ENCODE data around the gene APOL2. TPM values are rescaled to one million over a fixed set of nuclear protein-coding genes. Genes with fewer than 3 reads are reported as not detected.
"Not testable (repeated sequence)": the region's sequence is repeated elsewhere in the genome, so short reads cannot be mapped to it uniquely, and the experiment has no call there.

Gene APOL2
- total RNA-seq, 1 donor from 2014 or later, result 38.3 TPM

GRCh38 chr22:36280379-36280778 lies 41.1 kb upstream of the APOL2 start:
- TF ChIP-seq CTCF (IDR thresholded peaks at IDR 0.05), result no peak
- intact Hi-C loops (cut with micrococcal nuclease), result no loop called here
- ChIA-PET CTCF (interaction anchor here (0.7 to 1.1 kb wide), 2 partner anchors 41 to 206 kb away, joined by 3 to 4 read pairs; partner anchors contain the start of gene APOL2), POLR2A (interaction anchor here (0.7 to 1.2 kb wide), 5 partner anchors 20 to 230 kb away, joined by 3 to 6 read pairs (median 4); no protein-coding TSS in a partner anchor)
- H3K36me3 Mint-ChIP-seq (ENCODE audit: low read depth), result peaks cover 55% of the 10 kb centered on the region
- H3K9me3 Mint-ChIP-seq, result no peaks in the 10 kb centered on the region
- ATAC-seq (ENCODE audit: low read depth) (no peak), DNase-seq (no peak)
- H3K4me1 Mint-ChIP-seq, result peaks cover 17% of the 10 kb centered on the region
- H3K4me3 Mint-ChIP-seq, result no peak overlapping the region
- peak overlapping the region; percentile 56 for H3K27ac Mint-ChIP-seq
- H3K27me3 Mint-ChIP-seq, result no peaks in the 10 kb centered on the region

- ChIA-PET POLR2A (interaction anchor here (1.4 kb wide), 1 partner anchor 14 kb away, joined by 3 read pairs; no protein-coding TSS in a partner anchor), CTCF (interaction anchor here (1.4 to 2.1 kb wide), 4 partner anchors 9 to 192 kb away, joined by 3 to 10 read pairs (median 5); partner anchors contain the start of gene APOL2)
- Mint-ChIP-seq H3K4me1 (peaks cover 17% of the 10 kb centered on the region), H3K27me3 (no peaks in the 10 kb centered on the region), H3K36me3 (ENCODE audit: low read depth) (peaks cover 47% of the 10 kb centered on the region), H3K9me3 (no peaks in the 10 kb centered on the region), H3K27ac (no peak overlapping the region), H3K4me3 (no peak overlapping the region)
- intact Hi-C loops (cut with micrococcal nuclease), result no loop called here
- no peak for TF ChIP-seq CTCF (IDR thresholded peaks at IDR 0.05)
- DNase-seq, result no peak
- ATAC-seq (ENCODE audit: low read depth), result no peak
Observed at GRCh38 chr22:36279219-36279666, 39.9 kb upstream of the APOL2 start.

GRCh38 chr22:36277482-36278291 lies 38.4 kb upstream of the APOL2 start:
- Mint-ChIP-seq H3K4me3 (no peak overlapping the region), H3K27ac (peak overlapping the region; percentile 46), H3K36me3 (ENCODE audit: low read depth) (peaks cover 31% of the 10 kb centered on the region), H3K9me3 (no peaks in the 10 kb centered on the region), H3K4me1 (peaks cover 17% of the 10 kb centered on the region), H3K27me3 (no peaks in the 10 kb centered on the region)
- TF ChIP-seq CTCF (IDR thresholded peaks at IDR 0.05), result no peak
- ChIA-PET CTCF (interaction anchor here (0.9 to 2.1 kb wide), 15 partner anchors 8 to 209 kb away, joined by 3 to 10 read pairs (median 4); partner anchors contain the start of genes APOL1 and APOL2), POLR2A (interaction anchor here (0.6 to 1.4 kb wide), 2 partner anchors 15 to 205 kb away, joined by 3 to 4 read pairs; no protein-coding TSS in a partner anchor)
- DNase-seq (peak; percentile 43), ATAC-seq (ENCODE audit: low read depth) (peak; percentile 86)
- intact Hi-C loops (cut with micrococcal nuclease), result loop anchor here (1.0 kb wide), 3 partner anchors 38 to 132 kb away; partner anchors contain the start of gene APOL2

- Mint-ChIP-seq H3K9me3 (no peaks in the 10 kb centered on the region), H3K27ac (no peak overlapping the region), H3K4me3 (no peak overlapping the region), H3K4me1 (peaks cover 17% of the 10 kb centered on the region), H3K36me3 (ENCODE audit: low read depth) (peaks cover 6% of the 10 kb centered on the region), H3K27me3 (no peaks in the 10 kb centered on the region)
- POLR2A ChIA-PET, result no interaction called here
- intact Hi-C loops (cut with micrococcal nuclease), result no loop called here
- CTCF ChIA-PET, result no interaction called here
- DNase-seq (no peak), ATAC-seq (ENCODE audit: low read depth) (no peak)
- TF ChIP-seq CTCF (IDR thresholded peaks at IDR 0.05), result no peak
Observed at GRCh38 chr22:36274531-36274930, 35.2 kb upstream of the APOL2 start.

GRCh38 chr22:36271951-36272350 lies 32.6 kb upstream of the APOL2 start:
- CTCF ChIA-PET; H3K27ac Mint-ChIP-seq; H3K36me3 Mint-ChIP-seq (ENCODE audit: low read depth); ATAC-seq (ENCODE audit: low read depth); DNase-seq; H3K4me3 Mint-ChIP-seq; H3K9me3 Mint-ChIP-seq; H3K4me1 Mint-ChIP-seq; intact Hi-C loops (cut with micrococcal nuclease); H3K27me3 Mint-ChIP-seq: not testable (repeated sequence)
- POLR2A ChIA-PET, result interaction anchor here (0.6 kb wide), 1 partner anchor 67 kb away, joined by 5 read pairs; no protein-coding TSS in a partner anchor

- H3K36me3 Mint-ChIP-seq (ENCODE audit: low read depth); DNase-seq; ATAC-seq (ENCODE audit: low read depth); H3K4me1 Mint-ChIP-seq; POLR2A ChIA-PET; H3K27ac Mint-ChIP-seq; H3K9me3 Mint-ChIP-seq; H3K27me3 Mint-ChIP-seq; H3K4me3 Mint-ChIP-seq; intact Hi-C loops (cut with micrococcal nuclease); CTCF ChIA-PET: not testable (repeated sequence)
Observed at GRCh38 chr22:36271231-36271630, 31.9 kb upstream of the APOL2 start.

Data from activated B cell treated with CpG ODN at 0.5 μM for 24 hours (primary cell).